K562 (cell line): ENCODE measurements around the gene EME1. TPM values are rescaled to one million over a fixed set of nuclear protein-coding genes. Genes with fewer than 3 reads are reported as not detected.

Experiments used
- ATAC-seq: fragments of 200-7000 bp; cut with Tn5 transposase; 3 replicates; pipeline ENCODE4 v1.9.1; 2020; ENCODE audit warnings: moderate library complexity
- BruUV-seq: library from RNA; stranded (reverse); fragments of 400-500 nt; replicated peaks from 2 replicates; lab custom pipeline; 2021; lab: Mats Ljungman, UMichigan
- CTCF ChIA-PET: fragments of 300-600 bp; formaldehyde crosslinking; extraction: SDS; loops from one replicate; lab custom pipeline; 2021; ENCODE audit warnings: low intra/inter-chr PET ratio; lab: Yijun Ruan, JAX
- POLR2A ChIA-PET: fragments of 300-600, 350-650 bp; sonication (Branson Sonifier 250); formaldehyde crosslinking; extraction: SDS; loops from one replicate; lab custom pipeline; 2021; ENCODE audit warnings: antibody characterized with exemption, inconsistent platforms; lab: Yijun Ruan, JAX
- DNase-seq, 4 experiments: peaks; one replicate each; pipeline versions ENCODE4 v3.0.0 to v3.0.0-alpha.2; 2011 to 2018; ENCODE audit warnings: low spot score in 3 of 4, mixed read lengths in 3 of 4; ENCODE audit errors: extremely low read depth in 1 of 4
- FAIRE-seq: peaks from 2 replicates; lab custom pipeline; 2011; peaks lifted over from hg19 to GRCh38; lab: Jason Lieb, UNC
- H2AFZ ChIP-seq: 2 replicates; pipeline ENCODE4 v1.6.0; 2011; ENCODE audit warnings: low read depth, low read length, control low read depth, inconsistent platforms
- H3K27ac ChIP-seq: fragments of 200-600 bp; 3 replicates; pipeline ENCODE4 v1.8.0; 2011; ENCODE audit warnings: low read depth, mild to moderate bottlenecking, control low read depth, inconsistent platforms, low read length, moderate library complexity, mixed read lengths; ENCODE audit errors: extremely low read depth
- H3K27me3 ChIP-seq, 2 experiments: fragments of 300-600 bp in 1 of 2; 2 replicates in 1 of 2; 3 replicates in 1 of 2; pipeline versions ENCODE4 v1.6.0 to v1.8.0; 2011; ENCODE audit warnings: inconsistent platforms in 2 of 2, low read length in 2 of 2, mild to moderate bottlenecking in 1 of 2, mixed read lengths in 1 of 2, moderate library complexity in 1 of 2; ENCODE audit not compliant: control insufficient read depth in 2 of 2, insufficient read depth in 2 of 2
- H3K36me3 ChIP-seq: fragments of 300-600 bp; 3 replicates; pipeline ENCODE4 v1.8.0; 2011; ENCODE audit warnings: mild to moderate bottlenecking, low read length, inconsistent platforms; ENCODE audit not compliant: control insufficient read depth, insufficient read depth
- H3K4me1 ChIP-seq, 2 experiments: fragments of 200-600 bp in 1 of 2; replicated peaks in 1 of 2; 2 replicates in 1 of 2; 3 replicates in 1 of 2; pipeline versions ENCODE4 v1.5.1 to v1.8.0; 2011; ENCODE audit warnings: inconsistent platforms in 2 of 2, low read length in 2 of 2, mild to moderate bottlenecking in 1 of 2, mixed read lengths in 1 of 2, moderate library complexity in 1 of 2; ENCODE audit not compliant: control insufficient read depth in 2 of 2, insufficient read depth in 2 of 2
- H3K4me2 ChIP-seq: 2 replicates; pipeline ENCODE4 v1.6.1; 2011; ENCODE audit warnings: low read length, control low read depth, inconsistent platforms, mixed read lengths; ENCODE audit not compliant: insufficient read depth
- H3K4me3 ChIP-seq: fragments of 200-600 bp; sonication (generic), shearing (Covaris generic); 2 replicates; pipeline ENCODE4 v1.5.1; 2016; ENCODE audit warnings: control low read depth, inconsistent platforms
- H3K79me2 ChIP-seq: fragments of 200-600 bp; 3 replicates; pipeline ENCODE4 v1.8.0; 2011; ENCODE audit warnings: low read length, inconsistent platforms; ENCODE audit not compliant: control insufficient read depth, insufficient read depth
- H3K9ac ChIP-seq, 2 experiments: 2 replicates each; pipeline versions ENCODE4 v1.6.0 to v1.6.1; 2011; ENCODE audit warnings: low read depth in 2 of 2, low read length in 2 of 2, control low read depth in 1 of 2, inconsistent platforms in 1 of 2, mild to moderate bottlenecking in 1 of 2, mixed read lengths in 1 of 2; ENCODE audit not compliant: insufficient read depth in 1 of 2
- H3K9me1 ChIP-seq: one replicate; pipeline ENCODE4 v1.6.0; 2011; ENCODE audit warnings: inconsistent platforms, mild to moderate bottlenecking, low read length, moderate library complexity; ENCODE audit not compliant: control insufficient read depth, insufficient read depth
- H3K9me3 ChIP-seq: replicated peaks from 2 replicates; pipeline ENCODE4 v1.5.1; 2011; ENCODE audit warnings: low read depth, low read length, inconsistent platforms; ENCODE audit not compliant: control insufficient read depth, insufficient read depth
- H4K20me1 ChIP-seq: replicated peaks from 2 replicates; pipeline ENCODE4 v1.6.1; 2011; ENCODE audit warnings: low read length, inconsistent platforms, mixed read lengths; ENCODE audit not compliant: control insufficient read depth, insufficient read depth
- CAMTA2 ChIP-seq: fragments of 250-450 bp; sonication (Bioruptor Pico); conservative IDR thresholded peaks from 2 replicates; pipeline ENCODE4 v1.5.1; 2022
- COPS2 ChIP-seq: fragments of 450-650 bp; conservative IDR thresholded peaks from 2 replicates; pipeline ENCODE4 v1.6.1; 2016; ENCODE audit warnings: mild to moderate bottlenecking, moderate library complexity
- ELF1 ChIP-seq: fragments of 200-800 bp; sonication (Bioruptor generic); IDR thresholded peaks from 2 replicates; pipeline ENCODE4 v1.6.1; 2016; ENCODE audit warnings: missing genetic modification characterization, missing compliant biosample characterization
- IRF2 ChIP-seq: sonication (generic); formaldehyde crosslinking; IDR thresholded peaks from 2 replicates; pipeline ENCODE4 v1.8.1; 2022; ENCODE audit warnings: mild to moderate bottlenecking, missing genetic modification reagents
- KAT2B ChIP-seq: IDR thresholded peaks from one replicate; pipeline ENCODE4 v1.6.1; 2012; ENCODE audit warnings: low read depth, mild to moderate bottlenecking, control low read depth, inconsistent platforms, low read length, moderate library complexity
- NELFE ChIP-seq: IDR thresholded peaks from 2 replicates; pipeline ENCODE4 v1.6.1; 2011; ENCODE audit warnings: mild to moderate bottlenecking; ENCODE audit not compliant: insufficient read depth, insufficient read length
- PHTF2 ChIP-seq: fragments of 250-450 bp; sonication (Bioruptor Pico); IDR thresholded peaks from 2 replicates; pipeline ENCODE4 v1.5.0; 2021; ENCODE audit warnings: mild to moderate bottlenecking
- POLR2G ChIP-seq: fragments of 200-400 bp; formaldehyde crosslinking; IDR thresholded peaks from 2 replicates; pipeline ENCODE4 v1.6.1; 2017; ENCODE audit warnings: low read depth, mild to moderate bottlenecking, antibody characterized with exemption, low read length, moderate library complexity
- PRPF4 ChIP-seq: fragments of 200-400 bp; formaldehyde crosslinking; IDR thresholded peaks from one replicate; pipeline ENCODE4 v1.6.1; 2017; ENCODE audit warnings: low read length, low read depth, mild to moderate bottlenecking; ENCODE audit not compliant: insufficient read depth, poor library complexity, severe bottlenecking
- RBFOX2 ChIP-seq: fragments of 200-400 bp; formaldehyde crosslinking; IDR thresholded peaks from 2 replicates; pipeline ENCODE4 v1.6.1; 2017; ENCODE audit warnings: low read depth, mild to moderate bottlenecking, low read length, moderate library complexity
- TCF3 ChIP-seq: sonication (generic); formaldehyde crosslinking; IDR thresholded peaks from 2 replicates; pipeline ENCODE4 v1.4.0; 2020; ENCODE audit warnings: mild to moderate bottlenecking, missing genetic modification reagents
- XRCC3 ChIP-seq: fragments of 450-650 bp; IDR thresholded peaks from 2 replicates; pipeline ENCODE4 v1.6.1; 2017; ENCODE audit warnings: mild to moderate bottlenecking, moderate library complexity
- WGBS: fragments of 100-300 bp; shearing (Covaris generic); methylation state at CpG from one replicate; pipeline ENCODE4 v1.1.6; 2016; ENCODE audit warnings: low coverage, mixed read lengths; ENCODE audit not compliant: insufficient coverage; ENCODE audit errors: missing lambda C conversion rate; 5-methylcytosine and 5-hydroxymethylcytosine counted together
- in situ Hi-C: fragments of 300-500 bp; cut with MboI; formaldehyde crosslinking; loops from 4 replicates; pipeline ENCODE4 v1.15.0; 2018; ENCODE audit warnings: inconsistent platforms, mixed read lengths
- intact Hi-C: fragments of 100-400 bp; cut with micrococcal nuclease; formaldehyde crosslinking; loops from 2 replicates; pipeline ENCODE4 v1.14.2; 2022
- polyA plus RNA-seq, 8 experiments: library from polyadenylated mRNA; depleted of rRNA in 4 of 8; stranded (reverse) in 5 of 8; unstranded in 3 of 8; fragments of >200 nt; fragmentation: Nextera tagmentation in 2 of 8; fragmentation: Illumina TruSeq in 1 of 8; extraction: Ambion mirVana in 2 of 8; extraction: Trizol in 1 of 8; gene quantifications; 2 replicates each; pipeline versions ENCODE4 v1.2.1 to v1.2.3, GENCODE V29; 2011 to 2014; ENCODE audit warnings: inconsistent platforms in 1 of 8, missing spikeins in 1 of 8
- total RNA-seq, 7 experiments: library from RNA; depleted of rRNA in 6 of 7; stranded (reverse); fragments of >200 nt in 6 of 7; fragmentation: Illumina TruSeq in 2 of 7; extraction: Trizol in 2 of 7; gene quantifications; 2 replicates each; pipeline versions ENCODE4 v1.2.1 to v1.2.3, GENCODE V29; 2011 to 2021; ENCODE audit warnings: low replicate concordance in 1 of 7
- TF ChIP-seq, protein P1 (sequence below), 2 experiments: fragments of 450-650 bp in 1 of 2; sonication (generic) in 1 of 2; formaldehyde crosslinking; conservative IDR thresholded peaks; 2 replicates each; pipeline versions ENCODE4 v1.4.0 to v1.8.1; 2020 to 2022; ENCODE audit warnings: mild to moderate bottlenecking in 1 of 2, missing genetic modification reagents in 1 of 2
- TF ChIP-seq, protein P2 (sequence below): sonication (generic); formaldehyde crosslinking; IDR thresholded peaks from 2 replicates; pipeline ENCODE4 v1.8.0; 2022; ENCODE audit warnings: missing genetic modification reagents, mild to moderate bottlenecking, borderline replicate concordance

Gene EME1
- total and polyA plus RNA-seq, 9 of the 15 experiments (the other 6 are each of a cell fraction or from before 2014, with no cell fraction given): 14.6 to 44.1 (median 24.0) TPM

DNA sequence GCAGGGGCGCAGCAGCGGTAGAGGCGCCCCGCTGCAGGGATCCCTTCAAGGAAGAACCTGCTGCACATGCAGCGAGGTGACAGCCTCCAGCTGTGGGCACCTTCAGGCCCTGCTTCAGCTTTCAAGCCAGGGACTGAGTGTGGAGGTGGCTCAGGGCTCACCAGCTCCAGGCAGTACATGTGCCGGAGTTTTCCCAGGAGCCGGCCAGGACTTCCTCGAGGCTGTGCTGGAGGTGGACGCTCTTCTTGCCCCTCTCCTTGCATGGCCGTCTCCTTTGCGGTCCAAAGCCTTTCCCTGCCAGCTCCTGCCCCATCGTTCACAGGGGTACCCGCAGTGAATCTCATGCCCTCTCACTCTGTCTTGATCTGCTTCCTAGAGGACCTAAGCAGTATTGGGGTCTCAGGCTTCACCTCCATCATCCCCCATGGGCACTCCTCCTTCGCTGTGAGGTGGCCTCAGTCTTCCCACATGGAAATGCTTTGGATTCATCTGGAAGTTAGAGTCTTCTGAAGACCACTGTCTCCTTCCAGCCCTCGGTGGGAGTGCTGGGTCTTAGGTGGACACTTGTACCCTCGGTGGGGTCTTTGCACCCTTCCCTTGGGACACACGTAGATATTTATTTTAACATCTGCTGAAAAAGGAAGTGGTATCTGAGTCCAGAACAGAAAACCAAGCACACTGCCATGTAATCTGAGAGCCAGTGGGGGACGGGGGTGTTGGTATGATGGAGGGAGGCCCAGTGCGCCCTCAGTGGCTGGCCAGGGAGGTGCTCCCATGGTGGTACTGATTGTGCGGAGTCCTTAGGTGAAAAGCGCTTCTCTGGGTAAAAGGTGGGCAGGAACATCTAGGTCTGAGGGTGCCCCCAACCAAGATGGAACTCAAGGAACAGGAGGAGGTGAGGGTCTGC, 20.1 kb upstream of the EME1 start:
- in situ Hi-C loops: no loop called here
- no peak overlapping the region for H3K4me2 ChIP-seq
- no peaks in the 10 kb centered on the region; a peak in 1 of 5 replicates for H3K27me3 ChIP-seq
- H3K4me1 ChIP-seq: peaks cover 0 to 30% of the 10 kb centered on the region in 2 experiments; a peak in 3 of 5 replicates
- H3K79me2 ChIP-seq: 0 out of 3 replicates have a peak, but pooled peaks cover under 1% of the 10 kb centered on the region
- peaks cover 38% of the 10 kb centered on the region; the same call in 1 of the 3 replicates for H3K36me3 ChIP-seq
- no peaks in the 10 kb centered on the region; the same call in 1 of the 2 replicates for H4K20me1 ChIP-seq
- no TSS peak for BruUV-seq
- no peak overlapping the region for H3K4me3 ChIP-seq
- ATAC-seq (no peak), DNase-seq (no peak), FAIRE-seq (no peak)
- no peak overlapping the region for H2AFZ ChIP-seq
- intact Hi-C loops: no loop called here
- POLR2A ChIA-PET: interaction anchor here (2.6 kb wide), 1 partner anchor 9 kb away, joined by 8 read pairs; no protein-coding TSS in a partner anchor
- 83% methylated on average over 20 of the region's 21 CpGs for WGBS
- peak overlapping the region in 1 of 2 experiments; percentile 52; a peak in 1 of 4 replicates for H3K9ac ChIP-seq
- TF ChIP-seq NELFE (no peak), KAT2B (no peak), CAMTA2 (CRISPR knock-in tag) (no peak), PHTF2 (CRISPR knock-in tag) (no peak), ELF1 (tag) (no peak), IRF2 (CRISPR knock-in tag) (no peak), TCF3 (CRISPR knock-in tag) (no peak), POLR2G (peak; percentile 57), PRPF4 (no peak), COPS2 (no peak), XRCC3 (no peak), RBFOX2 (0 out of 2 replicates have a peak, but pooled peaks have one; percentile 44)
- TF ChIP-seq, protein P1, sequence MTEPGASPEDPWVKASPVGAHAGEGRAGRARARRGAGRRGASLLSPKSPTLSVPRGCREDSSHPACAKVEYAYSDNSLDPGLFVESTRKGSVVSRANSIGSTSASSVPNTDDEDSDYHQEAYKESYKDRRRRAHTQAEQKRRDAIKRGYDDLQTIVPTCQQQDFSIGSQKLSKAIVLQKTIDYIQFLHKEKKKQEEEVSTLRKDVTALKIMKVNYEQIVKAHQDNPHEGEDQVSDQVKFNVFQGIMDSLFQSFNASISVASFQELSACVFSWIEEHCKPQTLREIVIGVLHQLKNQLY (CRISPR knock-in tag; conservative IDR thresholded peaks at IDR 0.05): no peak
- TF ChIP-seq, protein P2, sequence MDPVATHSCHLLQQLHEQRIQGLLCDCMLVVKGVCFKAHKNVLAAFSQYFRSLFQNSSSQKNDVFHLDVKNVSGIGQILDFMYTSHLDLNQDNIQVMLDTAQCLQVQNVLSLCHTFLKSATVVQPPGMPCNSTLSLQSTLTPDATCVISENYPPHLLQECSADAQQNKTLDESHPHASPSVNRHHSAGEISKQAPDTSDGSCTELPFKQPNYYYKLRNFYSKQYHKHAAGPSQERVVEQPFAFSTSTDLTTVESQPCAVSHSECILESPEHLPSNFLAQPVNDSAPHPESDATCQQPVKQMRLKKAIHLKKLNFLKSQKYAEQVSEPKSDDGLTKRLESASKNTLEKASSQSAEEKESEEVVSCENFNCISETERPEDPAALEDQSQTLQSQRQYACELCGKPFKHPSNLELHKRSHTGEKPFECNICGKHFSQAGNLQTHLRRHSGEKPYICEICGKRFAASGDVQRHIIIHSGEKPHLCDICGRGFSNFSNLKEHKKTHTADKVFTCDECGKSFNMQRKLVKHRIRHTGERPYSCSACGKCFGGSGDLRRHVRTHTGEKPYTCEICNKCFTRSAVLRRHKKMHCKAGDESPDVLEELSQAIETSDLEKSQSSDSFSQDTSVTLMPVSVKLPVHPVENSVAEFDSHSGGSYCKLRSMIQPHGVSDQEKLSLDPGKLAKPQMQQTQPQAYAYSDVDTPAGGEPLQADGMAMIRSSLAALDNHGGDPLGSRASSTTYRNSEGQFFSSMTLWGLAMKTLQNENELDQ (CRISPR knock-in tag): no peak
- CTCF ChIA-PET: no interaction called here
- no peak overlapping the region for H3K27ac ChIP-seq
- no peaks in the 10 kb centered on the region for H3K9me3 ChIP-seq
- peaks cover 3% of the 10 kb centered on the region for H3K9me1 ChIP-seq
